GM15510 (cell line): ENCODE results near the gene PRKCZ.

Source experiments
- POLR2A ChIP-seq: IDR thresholded peaks from 3 replicates; pipeline ENCODE4 v1.6.1; 2011; ENCODE audit warnings: borderline replicate concordance; ENCODE audit not compliant: insufficient read length; ENCODE audit errors: extremely low read depth

Gene PRKCZ

GRCh38 chr1:2019571-2020309 lies 30.5 kb upstream of the PRKCZ start:
- no peak for TF ChIP-seq POLR2A

GRCh38 chr1:2020310-2020655 lies 29.9 kb upstream of the PRKCZ start:
- no peak for TF ChIP-seq POLR2A

GRCh38 chr1:2021550-2021949 lies 28.7 kb upstream of the PRKCZ start:
- TF ChIP-seq POLR2A, result no peak

- TF ChIP-seq POLR2A, result no peak
These were observed 28.0 kb upstream of the PRKCZ start for GRCh38 chr1:2022063-2022770.

GRCh38 chr1:2023187-2023586 lies 27.0 kb upstream of the PRKCZ start:
- no peak for TF ChIP-seq POLR2A

GRCh38 chr1:2024451-2024850 lies 25.8 kb upstream of the PRKCZ start:
- no peak for TF ChIP-seq POLR2A

GRCh38 chr1:2024887-2025286 lies 25.3 kb upstream of the PRKCZ start:
- TF ChIP-seq POLR2A, result no peak

- TF ChIP-seq POLR2A, result no peak
These were observed 24.7 kb upstream of the PRKCZ start for GRCh38 chr1:2025491-2025981.

GRCh38 chr1:2027961-2028583 lies 22.1 kb upstream of the PRKCZ start:
- no peak for TF ChIP-seq POLR2A

- no peak for TF ChIP-seq POLR2A
These were observed 21.2 kb upstream of the PRKCZ start for GRCh38 chr1:2028870-2029560.

GRCh38 chr1:2029561-2029960 lies 20.6 kb upstream of the PRKCZ start:
- no peak for TF ChIP-seq POLR2A

- TF ChIP-seq POLR2A, result no peak
These were observed 19.9 kb upstream of the PRKCZ start for GRCh38 chr1:2030076-2030871.

GRCh38 chr1:2031546-2032540 lies 18.4 kb upstream of the PRKCZ start:
- TF ChIP-seq POLR2A, result no peak
